ENCODE data around the gene SEMA3E. TPM values are rescaled to one million over a fixed set of nuclear protein-coding genes. Genes with fewer than 3 reads are reported as not detected.

Gene SEMA3E
- total RNA-seq, 4 donors from 2014 or later: 1.0 to 2.2 (median 2.0) TPM

DNA sequence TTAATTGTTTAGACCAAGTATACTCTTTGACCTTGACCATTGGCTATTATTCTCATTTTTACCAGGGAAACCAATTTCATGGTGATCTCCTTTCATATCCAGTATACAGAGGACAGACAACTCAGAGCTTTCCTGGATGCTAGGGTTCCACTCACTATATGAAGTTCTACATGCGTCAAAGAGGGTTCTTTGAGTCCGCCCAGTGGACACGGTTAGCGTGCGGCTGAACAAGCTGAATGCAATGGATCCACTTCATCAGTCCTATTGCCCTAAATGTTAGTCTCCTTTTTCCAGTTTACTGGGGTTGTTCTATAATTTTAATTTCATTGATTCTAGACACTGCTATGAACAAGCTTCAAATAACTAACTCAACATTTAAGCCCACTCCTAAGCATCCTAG, 323.9 kb downstream of the SEMA3E start:
- TF ChIP-seq CTCF (IDR thresholded peaks at IDR 0.05): no peak
- TF ChIP-seq EP300 (IDR thresholded peaks at IDR 0.05): no peak
- TF ChIP-seq POLR2AphosphoS5 (IDR thresholded peaks at IDR 0.05): no peak
- TF ChIP-seq POLR2A (IDR thresholded peaks at IDR 0.05): no peak
- no peaks in the 10 kb centered on the region for H3K27me3 ChIP-seq
- DNase-seq (ENCODE audit: low spot score in 2 of 2): no peak
- 99% methylated on average over 5 of the region's 5 CpGs for WGBS
- no peak overlapping the region for H3K27ac ChIP-seq
- no peaks in the 10 kb centered on the region for H3K36me3 ChIP-seq
- H3K4me1 ChIP-seq: no peaks in the 10 kb centered on the region
- H3K4me3 ChIP-seq: no peak overlapping the region
- no peaks in the 10 kb centered on the region for H3K9me3 ChIP-seq

DNA sequence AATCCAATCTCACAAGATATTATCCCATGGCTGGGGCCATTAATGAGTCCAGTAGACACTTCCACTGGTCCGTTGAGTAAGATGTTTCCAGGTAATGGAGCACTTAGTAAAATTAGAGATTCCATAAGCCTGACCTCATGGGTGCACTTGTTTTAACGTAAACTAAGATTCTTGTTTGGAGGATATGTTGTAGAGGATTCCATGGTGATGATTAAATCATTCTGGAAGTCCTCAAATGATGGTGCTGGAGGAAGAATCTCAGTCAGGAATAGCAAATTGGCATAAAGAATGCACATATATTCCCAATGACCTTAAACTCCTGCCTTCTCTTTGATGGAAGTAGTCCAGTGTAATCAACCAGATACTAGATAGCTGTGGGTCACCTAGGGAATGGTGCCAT, 324.3 kb downstream of the SEMA3E start:
- 79% methylated on average over 2 of the region's 2 CpGs for WGBS
- Histone ChIP-seq H3K4me3 (no peak overlapping the region), H3K9me3 (no peaks in the 10 kb centered on the region), H3K27me3 (no peaks in the 10 kb centered on the region), H3K4me1 (no peaks in the 10 kb centered on the region), H3K27ac (no peak overlapping the region), H3K36me3 (no peaks in the 10 kb centered on the region)
- DNase-seq (ENCODE audit: low spot score in 2 of 2): no peak
- TF ChIP-seq CTCF (IDR thresholded peaks at IDR 0.05): no peak
- TF ChIP-seq POLR2AphosphoS5 (IDR thresholded peaks at IDR 0.05): no peak
- no peak for TF ChIP-seq POLR2A (IDR thresholded peaks at IDR 0.05)

DNA sequence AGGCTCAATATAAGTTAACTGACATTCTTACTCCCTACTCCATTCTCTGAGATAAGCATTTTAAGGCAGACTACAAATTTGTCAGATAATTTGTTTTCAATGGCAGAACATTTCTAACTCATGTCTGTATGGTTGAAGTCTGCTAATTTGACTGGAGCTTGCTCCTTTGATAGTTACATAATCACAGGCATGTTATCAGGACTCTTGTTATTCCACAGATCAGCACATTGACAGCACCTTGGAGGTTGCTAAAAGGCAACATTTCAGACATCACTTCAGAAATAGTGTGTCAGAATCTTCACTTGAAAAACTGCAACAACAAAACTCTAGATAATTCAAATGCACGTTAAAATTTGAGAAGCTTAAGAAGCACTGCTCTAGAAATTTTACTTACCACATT, 327.9 kb downstream of the SEMA3E start:
- Histone ChIP-seq H3K36me3 (no peaks in the 10 kb centered on the region), H3K4me3 (no peak overlapping the region), H3K27me3 (no peaks in the 10 kb centered on the region), H3K27ac (no peak overlapping the region), H3K9me3 (no peaks in the 10 kb centered on the region), H3K4me1 (no peaks in the 10 kb centered on the region)
- DNase-seq (ENCODE audit: low spot score in 2 of 2): no peak
- WGBS: 77% methylated on average over 1 of the region's 1 CpG
- no peak for TF ChIP-seq POLR2AphosphoS5 (IDR thresholded peaks at IDR 0.05)
- TF ChIP-seq POLR2A (IDR thresholded peaks at IDR 0.05): no peak
- no peak for TF ChIP-seq CTCF (IDR thresholded peaks at IDR 0.05)
- no peak for TF ChIP-seq EP300 (IDR thresholded peaks at IDR 0.05)

- Histone ChIP-seq H3K27me3 (no peaks in the 10 kb centered on the region), H3K4me1 (no peaks in the 10 kb centered on the region), H3K4me3 (no peak overlapping the region), H3K27ac (no peak overlapping the region), H3K36me3 (no peaks in the 10 kb centered on the region), H3K9me3 (no peaks in the 10 kb centered on the region)
- no peak for TF ChIP-seq CTCF (IDR thresholded peaks at IDR 0.05)
- TF ChIP-seq POLR2A (IDR thresholded peaks at IDR 0.05): no peak
- no peak for TF ChIP-seq EP300 (IDR thresholded peaks at IDR 0.05)
- no peak for TF ChIP-seq POLR2AphosphoS5 (IDR thresholded peaks at IDR 0.05)
- DNase-seq (ENCODE audit: low spot score in 2 of 2): no peak
- WGBS: 57% methylated on average over 1 of the region's 1 CpG
Observed at GRCh38 chr7:83313931-83314330, 335.0 kb downstream of the SEMA3E start.

Measured in suprapubic skin (tissue), 4 donors.